K562 (cell line): ENCODE data around the gene ANKRD33. TPM values are rescaled to one million over a fixed set of nuclear protein-coding genes. Genes with fewer than 3 reads are reported as not detected.
A peak's percentile ranks its signal among the peaks of the same experiment; 100 is the strongest.

Experiments used
- ATAC-seq: fragments of 200-7000 bp; cut with Tn5 transposase; 3 replicates; pipeline ENCODE4 v1.9.1; 2020; ENCODE audit warnings: moderate library complexity
- BruUV-seq: library from RNA; stranded (reverse); fragments of 400-500 nt; replicated peaks from 2 replicates; lab custom pipeline; 2021; lab: Mats Ljungman, UMichigan
- CTCF ChIA-PET: fragments of 300-600 bp; formaldehyde crosslinking; extraction: SDS; loops from one replicate; lab custom pipeline; 2021; ENCODE audit warnings: low intra/inter-chr PET ratio; lab: Yijun Ruan, JAX
- POLR2A ChIA-PET: fragments of 300-600, 350-650 bp; sonication (Branson Sonifier 250); formaldehyde crosslinking; extraction: SDS; loops from one replicate; lab custom pipeline; 2021; ENCODE audit warnings: antibody characterized with exemption, inconsistent platforms; lab: Yijun Ruan, JAX
- DNase-seq, 4 experiments: peaks; one replicate each; pipeline versions ENCODE4 v3.0.0 to v3.0.0-alpha.2; 2011 to 2018; ENCODE audit warnings: low spot score in 3 of 4, mixed read lengths in 3 of 4; ENCODE audit errors: extremely low read depth in 1 of 4
- FAIRE-seq: peaks from 2 replicates; lab custom pipeline; 2011; peaks lifted over from hg19 to GRCh38; lab: Jason Lieb, UNC
- H2AFZ ChIP-seq: 2 replicates; pipeline ENCODE4 v1.6.0; 2011; ENCODE audit warnings: low read depth, low read length, control low read depth, inconsistent platforms
- H3K27ac ChIP-seq: fragments of 200-600 bp; 3 replicates; pipeline ENCODE4 v1.8.0; 2011; ENCODE audit warnings: low read depth, mild to moderate bottlenecking, control low read depth, inconsistent platforms, low read length, moderate library complexity, mixed read lengths; ENCODE audit errors: extremely low read depth
- H3K27me3 ChIP-seq, 2 experiments: fragments of 300-600 bp in 1 of 2; 2 replicates in 1 of 2; 3 replicates in 1 of 2; pipeline versions ENCODE4 v1.6.0 to v1.8.0; 2011; ENCODE audit warnings: inconsistent platforms in 2 of 2, low read length in 2 of 2, mild to moderate bottlenecking in 1 of 2, mixed read lengths in 1 of 2, moderate library complexity in 1 of 2; ENCODE audit not compliant: control insufficient read depth in 2 of 2, insufficient read depth in 2 of 2
- H3K36me3 ChIP-seq: fragments of 300-600 bp; 3 replicates; pipeline ENCODE4 v1.8.0; 2011; ENCODE audit warnings: mild to moderate bottlenecking, low read length, inconsistent platforms; ENCODE audit not compliant: control insufficient read depth, insufficient read depth
- H3K4me1 ChIP-seq, 2 experiments: fragments of 200-600 bp in 1 of 2; replicated peaks in 1 of 2; 2 replicates in 1 of 2; 3 replicates in 1 of 2; pipeline versions ENCODE4 v1.5.1 to v1.8.0; 2011; ENCODE audit warnings: inconsistent platforms in 2 of 2, low read length in 2 of 2, mild to moderate bottlenecking in 1 of 2, mixed read lengths in 1 of 2, moderate library complexity in 1 of 2; ENCODE audit not compliant: control insufficient read depth in 2 of 2, insufficient read depth in 2 of 2
- H3K4me2 ChIP-seq: 2 replicates; pipeline ENCODE4 v1.6.1; 2011; ENCODE audit warnings: low read length, control low read depth, inconsistent platforms, mixed read lengths; ENCODE audit not compliant: insufficient read depth
- H3K4me3 ChIP-seq: fragments of 200-600 bp; sonication (generic), shearing (Covaris generic); 2 replicates; pipeline ENCODE4 v1.5.1; 2016; ENCODE audit warnings: control low read depth, inconsistent platforms
- H3K79me2 ChIP-seq: fragments of 200-600 bp; 3 replicates; pipeline ENCODE4 v1.8.0; 2011; ENCODE audit warnings: low read length, inconsistent platforms; ENCODE audit not compliant: control insufficient read depth, insufficient read depth
- H3K9ac ChIP-seq, 2 experiments: 2 replicates each; pipeline versions ENCODE4 v1.6.0 to v1.6.1; 2011; ENCODE audit warnings: low read depth in 2 of 2, low read length in 2 of 2, control low read depth in 1 of 2, inconsistent platforms in 1 of 2, mild to moderate bottlenecking in 1 of 2, mixed read lengths in 1 of 2; ENCODE audit not compliant: insufficient read depth in 1 of 2
- H3K9me1 ChIP-seq: one replicate; pipeline ENCODE4 v1.6.0; 2011; ENCODE audit warnings: inconsistent platforms, mild to moderate bottlenecking, low read length, moderate library complexity; ENCODE audit not compliant: control insufficient read depth, insufficient read depth
- H3K9me3 ChIP-seq: replicated peaks from 2 replicates; pipeline ENCODE4 v1.5.1; 2011; ENCODE audit warnings: low read depth, low read length, inconsistent platforms; ENCODE audit not compliant: control insufficient read depth, insufficient read depth
- H4K20me1 ChIP-seq: replicated peaks from 2 replicates; pipeline ENCODE4 v1.6.1; 2011; ENCODE audit warnings: low read length, inconsistent platforms, mixed read lengths; ENCODE audit not compliant: control insufficient read depth, insufficient read depth
- ZNF146 ChIP-seq: IDR thresholded peaks from one replicate; pipeline ENCODE4 v1.6.1; 2018; ENCODE audit warnings: missing compliant biosample characterization; ENCODE audit not compliant: unreplicated experiment
- WGBS: fragments of 100-300 bp; shearing (Covaris generic); methylation state at CpG from one replicate; pipeline ENCODE4 v1.1.6; 2016; ENCODE audit warnings: low coverage, mixed read lengths; ENCODE audit not compliant: insufficient coverage; ENCODE audit errors: missing lambda C conversion rate; 5-methylcytosine and 5-hydroxymethylcytosine counted together
- in situ Hi-C: fragments of 300-500 bp; cut with MboI; formaldehyde crosslinking; loops from 4 replicates; pipeline ENCODE4 v1.15.0; 2018; ENCODE audit warnings: inconsistent platforms, mixed read lengths
- intact Hi-C: fragments of 100-400 bp; cut with micrococcal nuclease; formaldehyde crosslinking; loops from 2 replicates; pipeline ENCODE4 v1.14.2; 2022
- polyA plus RNA-seq, 8 experiments: library from polyadenylated mRNA; depleted of rRNA in 4 of 8; stranded (reverse) in 5 of 8; unstranded in 3 of 8; fragments of >200 nt; fragmentation: Nextera tagmentation in 2 of 8; fragmentation: Illumina TruSeq in 1 of 8; extraction: Ambion mirVana in 2 of 8; extraction: Trizol in 1 of 8; gene quantifications; 2 replicates each; pipeline versions ENCODE4 v1.2.1 to v1.2.3, GENCODE V29; 2011 to 2014; ENCODE audit warnings: inconsistent platforms in 1 of 8, missing spikeins in 1 of 8
- total RNA-seq, 7 experiments: library from RNA; depleted of rRNA in 6 of 7; stranded (reverse); fragments of >200 nt in 6 of 7; fragmentation: Illumina TruSeq in 2 of 7; extraction: Trizol in 2 of 7; gene quantifications; 2 replicates each; pipeline versions ENCODE4 v1.2.1 to v1.2.3, GENCODE V29; 2011 to 2021; ENCODE audit warnings: low replicate concordance in 1 of 7
- TF ChIP-seq, protein P1 (sequence below): sonication (generic); formaldehyde crosslinking; IDR thresholded peaks from 2 replicates; pipeline ENCODE4 v1.8.0; 2022; ENCODE audit warnings: missing genetic modification reagents, mild to moderate bottlenecking, moderate library complexity, borderline replicate concordance

Gene ANKRD33
- total and polyA plus RNA-seq, 9 of the 15 experiments (the other 6 are each of a cell fraction or from before 2014, with no cell fraction given): 0.04 to 0.11 (median 0.07) TPM; not detected in 4

DNA sequence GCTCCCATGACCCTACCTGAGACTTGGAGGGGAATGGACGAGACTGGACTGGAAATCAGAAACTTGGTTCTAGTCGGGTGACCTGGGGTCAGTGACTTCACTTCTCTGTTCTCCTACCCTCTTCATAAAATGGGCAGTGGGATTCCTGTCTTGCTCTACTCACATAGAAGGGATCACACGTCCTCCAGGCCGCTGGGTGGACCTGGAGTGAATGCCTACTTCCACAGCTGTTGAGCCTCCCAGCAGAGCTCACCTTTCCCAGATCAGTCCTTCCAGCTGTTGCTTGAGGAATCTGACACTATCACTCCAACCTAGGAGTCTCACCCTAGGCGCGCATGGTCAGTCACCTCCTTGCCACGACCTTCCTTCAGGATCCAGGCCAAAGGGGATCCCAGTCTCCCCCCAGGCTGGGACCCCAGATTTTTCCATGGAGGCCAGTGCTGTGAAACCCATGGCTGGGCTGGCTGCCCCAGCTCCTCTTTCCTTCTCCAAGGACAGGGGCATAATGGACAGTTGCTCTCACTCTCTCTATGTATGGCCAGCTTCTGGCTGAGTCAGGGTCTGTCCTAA, 20.0 kb downstream of the ANKRD33 start:
- no peak overlapping the region for H2AFZ ChIP-seq
- TF ChIP-seq, protein P1, sequence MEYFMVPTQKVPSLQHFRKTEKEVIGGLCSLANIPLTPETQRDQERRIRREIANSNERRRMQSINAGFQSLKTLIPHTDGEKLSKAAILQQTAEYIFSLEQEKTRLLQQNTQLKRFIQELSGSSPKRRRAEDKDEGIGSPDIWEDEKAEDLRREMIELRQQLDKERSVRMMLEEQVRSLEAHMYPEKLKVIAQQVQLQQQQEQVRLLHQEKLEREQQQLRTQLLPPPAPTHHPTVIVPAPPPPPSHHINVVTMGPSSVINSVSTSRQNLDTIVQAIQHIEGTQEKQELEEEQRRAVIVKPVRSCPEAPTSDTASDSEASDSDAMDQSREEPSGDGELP (CRISPR knock-in tag): 0 out of 2 replicates have a peak, but pooled peaks have one; percentile 13
- TF ChIP-seq ZNF146 (CRISPR knock-in tag): no peak
- ChIA-PET CTCF (no interaction called here), POLR2A (interaction anchor here (0.6 to 1.0 kb wide), 3 partner anchors 10 to 702 kb away, joined by 3 to 4 read pairs (median 3); no protein-coding TSS in a partner anchor)
- BruUV-seq: no TSS peak
- H3K4me2 ChIP-seq: no peak overlapping the region
- H3K9ac ChIP-seq: 0 out of 4 replicates have a peak overlapping the region, but pooled peaks of 1 of the 2 experiments have one; percentile 11
- intact Hi-C loops: no loop called here
- H3K27ac ChIP-seq: no peak overlapping the region
- in situ Hi-C loops: no loop called here
- no peaks in the 10 kb centered on the region for H3K9me1 ChIP-seq
- no peak overlapping the region for H3K4me3 ChIP-seq
- no peaks in the 10 kb centered on the region for H3K27me3 ChIP-seq
- no peaks in the 10 kb centered on the region for H4K20me1 ChIP-seq
- ATAC-seq (no peak), FAIRE-seq (no peak), DNase-seq (no peak)
- H3K4me1 ChIP-seq: peaks cover 56 to 59% of the 10 kb centered on the region in 2 experiments
- H3K36me3 ChIP-seq: no peaks in the 10 kb centered on the region
- 73% methylated on average over 7 of the region's 7 CpGs for WGBS
- no peaks in the 10 kb centered on the region; the same call in 1 of the 2 replicates for H3K9me3 ChIP-seq
- no peaks in the 10 kb centered on the region for H3K79me2 ChIP-seq
